Activated naive CD4-positive, alpha-beta T cell treated with anti-CD3 and anti-CD28 coated beads, Interleukin-2, amount 10 ng/mL, durations not matched to agents 7 days and 5 days (primary cell): ENCODE results near the gene FN3K.

Experiments used
- CTCF ChIA-PET: fragments of 350-600 bp; sonication (Branson Sonifier 250); formaldehyde crosslinking; loops from one replicate; lab custom pipeline; 2021; ENCODE audit warnings: antibody characterized with exemption; lab: Charles Lee
- DNase-seq: peaks from one replicate; pipeline ENCODE4 v3.0.0-alpha.2; 2020
- H3K27ac Mint-ChIP-seq: one replicate; pipeline ENCODE4 v1.8.0; 2021; ENCODE audit warnings: mild to moderate bottlenecking, moderate library complexity, mixed read lengths
- H3K27me3 Mint-ChIP-seq: one replicate; pipeline ENCODE4 v1.8.0; 2021; ENCODE audit warnings: mild to moderate bottlenecking, mixed read lengths
- H3K36me3 Mint-ChIP-seq: one replicate; pipeline ENCODE4 v1.8.0; 2021; ENCODE audit warnings: mixed read lengths
- H3K4me1 Mint-ChIP-seq: one replicate; pipeline ENCODE4 v1.8.0; 2021; ENCODE audit warnings: mixed read lengths
- H3K4me3 Mint-ChIP-seq: one replicate; pipeline ENCODE4 v1.8.0; 2021; ENCODE audit warnings: mild to moderate bottlenecking, moderate library complexity, mixed read lengths
- H3K9me3 Mint-ChIP-seq: one replicate; pipeline ENCODE4 v1.8.0; 2021; ENCODE audit warnings: mixed read lengths

FN3K gene

DNA sequence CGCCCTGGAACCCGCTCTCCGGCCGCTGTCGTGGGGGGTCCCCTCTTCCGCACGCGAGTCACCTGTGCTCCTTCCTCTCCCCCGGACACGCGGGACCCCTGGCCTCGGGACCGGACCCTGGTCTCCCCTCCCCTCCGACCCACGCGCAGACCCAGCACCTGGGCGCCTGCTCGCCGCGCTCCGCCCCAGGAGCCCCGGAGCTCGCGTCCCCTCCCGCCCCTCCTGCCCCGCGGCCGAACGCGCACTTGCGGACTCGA lies 37.7 kb upstream of the FN3K start:
- H3K4me1 Mint-ChIP-seq, result peaks cover 4% of the 10 kb centered on the region
- no peak for DNase-seq
- H3K36me3 Mint-ChIP-seq, result peaks cover 6% of the 10 kb centered on the region
- no peak overlapping the region for H3K27ac Mint-ChIP-seq
- H3K4me3 Mint-ChIP-seq, result peak overlapping the region; percentile 54
- CTCF ChIA-PET, result no interaction called here
- H3K27me3 Mint-ChIP-seq, result peaks cover 52% of the 10 kb centered on the region
- H3K9me3 Mint-ChIP-seq, result peaks cover 12% of the 10 kb centered on the region

DNA sequence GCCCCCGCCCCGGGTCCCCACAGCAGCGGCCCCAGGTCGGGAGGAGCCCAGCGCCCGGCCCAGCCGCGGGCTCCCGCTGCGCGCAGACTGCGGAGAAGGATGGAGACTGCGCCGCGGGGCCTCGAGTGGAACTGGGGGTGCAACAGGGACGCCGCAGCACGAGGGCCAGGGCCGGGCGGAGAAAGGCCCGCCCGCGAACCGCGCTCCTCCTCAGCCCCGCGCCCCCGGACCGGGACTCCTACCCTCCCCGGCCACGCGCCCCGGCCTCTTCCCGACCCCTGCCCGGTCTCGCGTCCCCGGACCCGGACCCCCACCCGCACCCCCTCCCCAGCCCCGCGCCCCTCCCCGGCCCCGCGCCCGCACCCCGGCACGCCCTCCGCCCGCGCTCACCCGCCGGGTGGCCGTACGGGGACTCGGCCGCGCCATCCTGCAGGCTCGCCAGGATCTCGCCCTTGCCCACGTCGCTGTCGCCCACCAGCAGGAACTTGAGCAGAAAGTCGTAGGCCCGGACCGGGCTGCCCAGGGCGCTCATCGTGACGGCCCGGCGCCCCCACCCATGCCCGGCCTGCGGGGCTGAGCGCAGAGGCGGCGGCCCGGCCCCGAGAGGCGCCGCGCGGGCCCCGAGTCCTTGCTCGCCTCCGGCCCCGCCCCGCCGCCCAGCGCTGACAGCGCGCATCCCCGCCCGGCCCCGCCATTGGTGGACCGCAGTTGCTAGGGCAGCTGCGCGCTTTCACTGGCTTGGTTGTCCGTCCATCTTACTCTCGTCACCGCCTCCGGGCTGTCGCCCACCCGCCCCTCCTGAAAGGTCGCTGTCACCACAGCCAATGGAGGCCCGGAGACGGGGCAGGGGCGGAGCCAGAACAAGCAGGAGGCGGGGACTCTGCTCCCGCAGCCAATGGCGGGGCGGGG lies 37.1 kb upstream of the FN3K start, which contains the start of gene RAB40B:
TSS of gene RAB40B (minus strand) at position 634 of the 909 bp plus-strand sequence. CDS start at position 532, 102 bp downstream.
- H3K27ac Mint-ChIP-seq, result peak within 1 kb of the TSS; percentile 26
- H3K9me3 Mint-ChIP-seq, result peaks cover 12% of the 10 kb centered on the region
- peaks cover 4% of the 10 kb centered on the region for H3K4me1 Mint-ChIP-seq
- CTCF ChIA-PET, result no interaction called here
- peaks cover 52% of the 10 kb centered on the region for H3K27me3 Mint-ChIP-seq
- H3K36me3 Mint-ChIP-seq, result peaks cover 6% of the 10 kb centered on the region
- H3K4me3 Mint-ChIP-seq, result peak within 1 kb of the TSS; percentile 77
- peak; percentile 99 for DNase-seq

DNA sequence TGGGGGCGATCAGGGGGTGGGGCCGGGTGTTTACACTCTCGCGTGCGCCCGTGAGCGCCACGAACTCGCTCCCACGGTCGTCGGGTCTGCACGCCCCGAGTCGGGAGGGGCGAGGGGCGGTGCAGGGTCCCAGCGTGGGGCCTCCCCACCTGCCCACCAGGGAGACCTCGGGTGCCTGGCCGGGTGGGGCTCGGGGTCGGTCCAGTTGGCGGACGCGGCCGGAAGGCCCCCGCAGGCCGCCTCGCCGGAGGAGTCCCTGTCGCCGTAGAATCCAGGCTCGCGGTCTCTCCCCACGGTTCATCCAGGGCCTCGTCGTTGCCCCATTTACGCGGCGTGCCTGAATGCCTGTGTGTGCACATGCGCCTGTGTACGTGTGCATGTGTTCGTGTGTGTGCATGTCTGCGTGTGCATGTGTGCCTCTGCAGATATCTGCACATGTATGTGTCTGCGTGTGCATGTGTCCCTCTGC lies 36.4 kb upstream of the FN3K start:
- Mint-ChIP-seq H3K27me3 (peaks cover 52% of the 10 kb centered on the region), H3K4me3 (peak overlapping the region; percentile 77), H3K36me3 (peaks cover 6% of the 10 kb centered on the region), H3K27ac (no peak overlapping the region), H3K4me1 (peaks cover 4% of the 10 kb centered on the region), H3K9me3 (peaks cover 9% of the 10 kb centered on the region)
- no peak for DNase-seq
- CTCF ChIA-PET, result no interaction called here

DNA sequence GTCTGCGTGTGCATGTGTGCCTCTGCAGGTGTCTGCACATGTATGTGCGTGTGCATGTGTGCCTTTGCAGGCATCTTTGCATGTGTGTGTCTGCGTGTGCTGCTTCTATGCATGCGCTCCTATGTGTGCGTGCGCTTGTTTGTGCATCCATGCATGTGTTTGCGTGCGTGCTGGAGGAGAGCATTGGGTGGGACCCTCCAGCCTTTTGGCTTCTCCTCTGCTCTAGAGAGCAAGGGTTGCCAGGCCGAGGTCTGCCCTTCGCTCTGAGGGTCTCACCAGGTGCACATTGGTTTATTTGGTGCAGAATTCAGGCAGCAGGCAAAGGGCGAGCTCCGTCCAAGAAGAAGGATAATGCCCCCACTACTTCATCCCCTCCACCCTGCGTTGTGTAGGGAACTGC lies 35.9 kb upstream of the FN3K start:
- H3K4me3 Mint-ChIP-seq, result peak overlapping the region; percentile 77
- H3K27ac Mint-ChIP-seq, result no peak overlapping the region
- H3K27me3 Mint-ChIP-seq, result peaks cover 50% of the 10 kb centered on the region
- H3K4me1 Mint-ChIP-seq, result peaks cover 4% of the 10 kb centered on the region
- DNase-seq, result no peak
- H3K36me3 Mint-ChIP-seq, result peaks cover 4% of the 10 kb centered on the region
- peaks cover 6% of the 10 kb centered on the region for H3K9me3 Mint-ChIP-seq
- CTCF ChIA-PET, result no interaction called here

DNA sequence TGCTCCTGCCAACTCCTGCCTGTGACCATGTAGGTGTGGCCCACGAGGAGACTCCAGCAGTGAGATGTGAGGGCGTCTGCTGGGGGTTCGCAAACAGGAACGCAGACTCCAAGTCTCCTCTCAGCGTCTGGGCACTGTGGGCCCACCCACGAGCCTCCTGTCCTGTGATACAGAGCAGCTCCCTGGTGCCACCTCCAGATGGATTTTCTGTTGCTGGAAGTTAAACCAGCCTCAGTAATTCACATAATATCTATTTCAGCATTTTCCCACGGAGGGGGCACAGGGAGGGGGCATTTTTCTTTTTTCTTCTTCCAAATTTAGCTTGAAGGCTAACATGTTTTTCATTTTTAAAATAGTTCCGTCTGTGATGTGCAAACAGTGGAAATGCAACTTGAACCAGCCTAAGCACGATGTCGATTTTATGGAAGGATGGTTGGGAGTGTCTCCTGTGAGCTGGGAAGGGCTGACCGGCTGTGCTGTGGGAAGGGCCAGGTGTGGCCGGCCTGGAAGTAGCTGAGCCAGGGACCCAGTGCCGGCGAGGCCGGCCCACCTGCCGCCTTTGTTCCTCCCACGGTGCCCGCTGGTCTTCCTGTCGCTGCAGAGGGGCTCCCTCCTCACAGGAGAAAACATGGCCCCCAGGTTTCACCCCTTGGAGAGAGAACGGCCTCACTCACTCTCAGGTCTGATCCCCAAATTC lies 33.0 kb upstream of the FN3K start:
- H3K4me3 Mint-ChIP-seq, result no peak overlapping the region

DNA sequence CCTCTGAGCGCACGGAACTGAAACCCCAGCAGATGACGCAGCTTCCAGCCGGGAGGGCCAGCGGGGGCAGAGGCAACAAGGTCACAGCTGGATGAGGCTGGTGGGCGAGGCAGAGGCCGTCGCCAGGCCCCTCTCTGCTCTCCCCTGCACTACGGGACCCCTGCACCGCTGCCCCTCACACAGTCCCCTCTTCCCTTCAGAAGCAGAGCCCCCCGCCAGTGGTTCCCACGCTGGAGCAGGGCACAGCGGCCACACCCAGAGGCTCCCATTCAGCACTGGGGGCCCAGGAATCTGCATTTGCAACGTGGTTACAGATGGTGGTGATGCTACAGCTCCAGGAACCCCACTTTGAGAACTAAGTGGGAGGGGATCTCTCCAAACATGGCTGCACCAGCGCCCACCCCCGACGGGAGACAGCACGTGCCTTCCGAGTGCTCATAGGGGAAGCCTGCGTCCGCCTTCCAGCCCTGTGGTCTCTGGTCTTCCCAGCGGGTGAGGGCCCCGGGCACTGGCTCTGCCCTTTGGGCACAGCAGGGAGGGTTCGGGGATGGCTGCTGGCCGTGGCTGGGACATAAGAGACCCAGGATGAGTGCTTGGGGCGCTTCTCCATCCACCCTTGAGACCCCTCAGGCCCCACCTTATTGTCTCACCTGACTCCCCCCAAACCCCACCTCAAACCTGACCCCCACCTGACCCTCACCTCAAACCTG lies 32.2 kb upstream of the FN3K start:
- CTCF ChIA-PET, result no interaction called here
- peaks cover 6% of the 10 kb centered on the region for H3K4me1 Mint-ChIP-seq
- no peak overlapping the region for H3K4me3 Mint-ChIP-seq
- H3K27ac Mint-ChIP-seq, result no peak overlapping the region
- DNase-seq, result no peak
- no peaks in the 10 kb centered on the region for H3K36me3 Mint-ChIP-seq
- peaks cover 24% of the 10 kb centered on the region for H3K27me3 Mint-ChIP-seq
- H3K9me3 Mint-ChIP-seq, result no peaks in the 10 kb centered on the region

More for the DNA sequence above, 33.0 kb upstream of the FN3K start:
- Mint-ChIP-seq H3K4me1 (peaks cover 4% of the 10 kb centered on the region), H3K27ac (no peak overlapping the region), H3K36me3 (no peaks in the 10 kb centered on the region), H3K27me3 (peaks cover 29% of the 10 kb centered on the region), H3K9me3 (no peaks in the 10 kb centered on the region)
- DNase-seq, result no peak
- CTCF ChIA-PET, result no interaction called here

DNA sequence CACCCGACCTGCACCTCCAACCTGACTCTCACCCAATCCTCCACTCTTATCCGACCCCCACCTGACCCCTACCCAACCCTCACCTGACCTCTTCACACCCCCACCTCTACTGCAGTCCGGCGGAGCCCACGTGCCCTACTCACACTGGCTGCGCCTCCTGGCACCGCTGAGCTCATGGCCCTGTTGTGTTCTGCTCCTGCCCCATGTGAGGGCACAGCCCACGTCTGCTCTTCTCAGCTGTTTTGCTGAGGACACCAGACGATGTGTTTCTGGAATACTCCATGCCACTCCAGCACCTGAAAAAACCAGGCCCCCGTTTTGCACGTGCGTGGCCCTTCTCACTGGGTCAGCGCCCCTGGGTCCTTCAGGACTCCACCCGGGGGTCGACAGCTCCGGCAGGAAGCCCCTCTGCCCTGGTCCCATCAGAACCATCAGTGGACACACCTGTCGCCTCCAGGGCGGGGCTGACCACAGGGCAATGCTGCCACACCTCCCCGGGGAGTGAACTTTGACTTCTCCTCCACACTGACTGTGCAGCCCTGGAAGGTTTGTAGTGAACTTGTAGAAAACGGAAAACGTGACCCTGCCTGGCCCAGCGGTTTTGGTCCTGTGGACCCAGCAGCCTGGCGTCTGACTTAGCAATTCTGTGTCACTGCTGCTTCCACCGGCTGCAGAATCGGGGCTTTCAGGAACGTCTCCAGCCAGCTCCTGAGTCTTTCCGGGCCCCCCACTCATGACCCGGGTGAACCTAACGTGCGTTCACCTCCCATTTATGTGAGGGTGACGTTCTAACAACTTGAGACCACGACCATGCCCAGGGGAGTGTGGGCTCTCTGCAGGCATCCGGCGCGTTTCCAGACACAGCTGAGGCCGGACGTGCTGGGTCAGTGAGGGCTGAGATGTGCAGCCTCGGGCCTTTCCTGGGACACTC lies 31.2 kb upstream of the FN3K start:
- DNase-seq, result no peak
- H3K9me3 Mint-ChIP-seq, result no peaks in the 10 kb centered on the region
- peaks cover 19% of the 10 kb centered on the region for H3K27me3 Mint-ChIP-seq
- H3K4me3 Mint-ChIP-seq, result no peak overlapping the region
- H3K36me3 Mint-ChIP-seq, result no peaks in the 10 kb centered on the region
- no peak overlapping the region for H3K27ac Mint-ChIP-seq
- CTCF ChIA-PET, result no interaction called here
- H3K4me1 Mint-ChIP-seq, result peaks cover 3% of the 10 kb centered on the region

DNA sequence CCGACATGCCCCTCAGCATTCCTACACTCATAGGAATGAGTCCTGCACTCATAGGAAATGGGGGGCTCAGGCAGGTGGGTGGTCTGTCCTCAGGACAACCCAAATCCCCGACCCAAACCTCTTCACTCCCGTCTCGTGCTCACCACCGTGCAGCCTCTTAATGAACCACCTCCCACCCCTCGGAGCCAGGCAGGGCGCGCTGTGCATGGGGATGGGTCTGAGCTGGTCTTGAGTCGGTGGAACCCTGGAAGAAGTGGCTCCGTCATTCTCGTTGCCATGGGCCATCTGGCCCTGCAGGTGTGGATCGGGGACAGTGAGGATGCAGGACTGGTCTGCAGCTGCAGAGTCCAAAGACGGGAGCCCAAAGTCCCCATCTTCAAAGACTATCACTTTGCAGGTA lies 30.5 kb upstream of the FN3K start:
- peaks cover 15% of the 10 kb centered on the region for H3K27me3 Mint-ChIP-seq
- peaks cover 2% of the 10 kb centered on the region for H3K4me1 Mint-ChIP-seq
- no peak overlapping the region for H3K4me3 Mint-ChIP-seq
- H3K36me3 Mint-ChIP-seq, result no peaks in the 10 kb centered on the region
- no peaks in the 10 kb centered on the region for H3K9me3 Mint-ChIP-seq
- no peak overlapping the region for H3K27ac Mint-ChIP-seq
- CTCF ChIA-PET, result no interaction called here
- DNase-seq, result no peak

DNA sequence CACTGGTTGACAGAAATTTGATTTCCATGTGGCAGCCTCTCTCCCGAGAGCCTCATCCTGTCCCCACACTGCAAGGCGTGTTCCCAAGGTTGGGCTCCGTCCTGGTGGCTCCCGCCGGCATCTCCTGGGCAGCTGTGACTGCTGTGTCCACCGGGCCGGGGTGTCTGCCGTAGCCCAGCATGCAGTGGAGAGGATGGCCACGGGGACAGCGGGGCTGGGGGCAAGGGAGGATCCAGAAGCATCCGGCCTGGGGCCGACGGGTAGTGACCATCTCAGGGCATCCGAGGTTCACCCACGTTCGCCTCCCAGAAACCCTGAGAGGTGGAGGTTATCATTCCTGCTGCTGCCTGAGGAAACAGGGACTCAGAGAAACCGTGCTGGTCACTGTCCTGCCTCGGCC lies 29.7 kb upstream of the FN3K start:
- H3K27me3 Mint-ChIP-seq, result peaks cover 13% of the 10 kb centered on the region
- CTCF ChIA-PET, result no interaction called here
- H3K27ac Mint-ChIP-seq, result no peak overlapping the region
- H3K4me3 Mint-ChIP-seq, result no peak overlapping the region
- peaks cover 2% of the 10 kb centered on the region for H3K4me1 Mint-ChIP-seq
- H3K36me3 Mint-ChIP-seq, result no peaks in the 10 kb centered on the region
- no peaks in the 10 kb centered on the region for H3K9me3 Mint-ChIP-seq
- no peak for DNase-seq

DNA sequence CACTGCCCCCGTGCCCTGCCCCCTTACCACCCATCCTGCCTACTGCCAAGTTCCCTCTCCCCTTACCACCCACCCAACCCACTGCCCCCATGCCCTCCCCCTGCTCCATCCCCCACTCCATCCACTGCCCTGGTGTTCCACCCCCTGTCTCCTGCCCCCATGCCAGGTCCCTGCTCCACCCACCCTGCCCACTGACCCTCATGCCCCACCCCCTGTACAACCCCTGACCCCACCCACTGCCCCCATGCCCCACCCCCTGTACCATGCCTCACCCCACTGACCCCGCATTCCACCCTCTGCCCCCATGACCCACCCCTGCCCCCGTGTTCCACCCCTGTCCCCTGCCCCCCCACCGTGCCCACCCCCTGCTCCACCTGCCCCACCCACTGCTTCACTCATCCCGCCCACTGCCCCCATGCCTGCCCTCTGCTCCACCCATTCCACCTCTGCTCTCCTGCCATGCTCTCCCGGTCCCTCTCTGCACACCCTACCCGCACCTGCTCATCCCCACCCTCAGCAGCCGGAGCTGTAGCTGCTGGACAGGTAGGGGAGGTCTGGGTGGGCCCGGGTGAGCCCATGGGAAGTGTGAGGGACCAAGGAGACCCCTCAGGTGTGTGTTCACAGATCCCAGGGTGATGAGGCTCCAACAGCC lies 26.3 kb upstream of the FN3K start:
- Mint-ChIP-seq H3K27ac (no peak overlapping the region), H3K27me3 (peaks cover 24% of the 10 kb centered on the region), H3K4me1 (peaks cover 4% of the 10 kb centered on the region), H3K9me3 (no peaks in the 10 kb centered on the region), H3K36me3 (no peaks in the 10 kb centered on the region), H3K4me3 (no peak overlapping the region)
- DNase-seq, result no peak
- CTCF ChIA-PET, result no interaction called here

DNA sequence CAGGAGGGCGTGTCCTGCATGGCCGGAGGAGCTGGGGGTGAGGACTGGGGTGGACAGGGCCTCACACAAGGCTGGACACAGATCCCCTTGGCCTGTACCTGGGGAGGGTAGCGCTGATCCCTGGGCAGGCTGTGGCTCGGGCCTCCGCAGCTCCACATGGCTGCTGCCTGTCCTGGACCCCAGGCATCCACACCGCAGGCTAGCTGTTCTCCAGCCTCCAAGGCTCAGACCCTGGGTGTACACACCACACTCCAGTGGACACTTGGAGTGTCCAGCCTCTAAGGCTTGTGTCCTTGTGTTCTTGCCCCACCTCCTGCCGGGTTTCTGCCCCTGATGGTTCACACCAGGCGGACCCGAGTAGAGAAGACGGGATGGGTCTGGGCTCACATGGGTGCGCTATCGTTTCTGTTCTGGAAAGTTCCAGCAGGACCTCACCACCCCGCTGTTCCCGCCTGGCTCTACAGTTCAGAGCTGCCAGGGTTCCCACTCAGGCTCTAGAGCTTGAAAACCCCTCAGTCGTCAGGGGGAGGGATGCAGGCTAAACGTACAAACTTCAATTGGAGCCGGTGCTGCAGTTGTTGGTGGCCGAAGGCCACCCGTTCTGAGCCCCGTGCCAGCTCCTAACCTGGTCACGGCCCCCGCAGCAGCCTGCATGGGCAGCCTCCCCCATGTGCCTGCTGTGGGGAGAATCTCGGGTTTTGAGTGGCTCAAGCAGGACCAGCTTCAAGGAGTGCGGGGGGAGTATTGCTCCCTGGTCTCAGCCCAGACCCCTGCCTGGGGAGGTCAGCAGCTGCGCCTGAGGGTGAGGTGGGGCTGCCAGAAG lies 25.5 kb upstream of the FN3K start:
- H3K27me3 Mint-ChIP-seq, result peaks cover 21% of the 10 kb centered on the region
- H3K36me3 Mint-ChIP-seq, result no peaks in the 10 kb centered on the region
- no peak overlapping the region for H3K4me3 Mint-ChIP-seq
- DNase-seq, result no peak
- CTCF ChIA-PET, result no interaction called here
- H3K4me1 Mint-ChIP-seq, result peaks cover 4% of the 10 kb centered on the region
- H3K9me3 Mint-ChIP-seq, result no peaks in the 10 kb centered on the region
- no peak overlapping the region for H3K27ac Mint-ChIP-seq

DNA sequence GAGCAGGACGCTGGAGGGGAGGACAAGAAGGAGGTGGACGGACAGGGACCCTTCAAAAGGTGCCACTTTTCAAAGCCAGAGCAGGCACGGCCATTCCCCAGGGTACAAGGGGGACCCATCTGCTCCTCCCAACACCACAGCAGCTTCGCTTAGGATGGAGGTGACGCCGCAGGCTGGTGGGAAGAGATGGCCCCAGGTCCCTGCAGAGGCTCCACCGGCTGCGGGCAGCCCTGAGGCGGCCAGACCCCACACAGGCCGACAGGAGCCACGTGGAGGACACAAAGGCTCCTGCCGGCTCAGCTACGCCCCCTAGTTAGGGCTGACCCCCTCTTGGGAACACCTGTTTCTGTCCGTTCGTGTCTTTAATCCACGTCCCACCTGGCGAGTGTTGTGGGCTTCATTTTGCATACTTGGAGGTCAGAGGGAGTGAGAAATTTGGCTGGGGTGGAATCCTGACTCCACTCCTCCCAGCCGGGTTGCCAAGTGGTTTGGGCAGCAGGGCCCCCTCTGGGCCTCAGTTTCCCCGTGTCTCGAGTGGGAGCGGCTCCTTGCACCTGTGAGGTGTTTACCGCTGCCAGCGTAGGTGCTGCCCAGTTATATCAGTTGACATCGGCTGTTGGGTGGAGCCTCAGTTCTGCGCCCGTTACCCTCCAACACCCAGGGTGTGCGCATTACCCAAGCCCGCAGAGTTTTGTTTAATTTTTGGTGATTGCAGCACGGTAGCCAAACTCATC lies 24.7 kb upstream of the FN3K start:
- Mint-ChIP-seq H3K27me3 (peaks cover 20% of the 10 kb centered on the region), H3K27ac (no peak overlapping the region), H3K36me3 (no peaks in the 10 kb centered on the region), H3K4me1 (peaks cover 6% of the 10 kb centered on the region), H3K4me3 (no peak overlapping the region), H3K9me3 (no peaks in the 10 kb centered on the region)
- CTCF ChIA-PET, result no interaction called here
- DNase-seq, result no peak
